SH-SY5Y (cell line): ENCODE data around the gene FMNL2.

ENCODE experiments used
- GATA2 ChIP-seq: IDR thresholded peaks from 2 replicates; pipeline ENCODE4 v1.6.1; 2011; ENCODE audit warnings: mild to moderate bottlenecking, low read depth, low read length
- GATA3 ChIP-seq: IDR thresholded peaks from 2 replicates; pipeline ENCODE4 v1.6.1; 2011; ENCODE audit warnings: low read depth, mild to moderate bottlenecking, low read length, moderate library complexity

The FMNL2 gene

DNA sequence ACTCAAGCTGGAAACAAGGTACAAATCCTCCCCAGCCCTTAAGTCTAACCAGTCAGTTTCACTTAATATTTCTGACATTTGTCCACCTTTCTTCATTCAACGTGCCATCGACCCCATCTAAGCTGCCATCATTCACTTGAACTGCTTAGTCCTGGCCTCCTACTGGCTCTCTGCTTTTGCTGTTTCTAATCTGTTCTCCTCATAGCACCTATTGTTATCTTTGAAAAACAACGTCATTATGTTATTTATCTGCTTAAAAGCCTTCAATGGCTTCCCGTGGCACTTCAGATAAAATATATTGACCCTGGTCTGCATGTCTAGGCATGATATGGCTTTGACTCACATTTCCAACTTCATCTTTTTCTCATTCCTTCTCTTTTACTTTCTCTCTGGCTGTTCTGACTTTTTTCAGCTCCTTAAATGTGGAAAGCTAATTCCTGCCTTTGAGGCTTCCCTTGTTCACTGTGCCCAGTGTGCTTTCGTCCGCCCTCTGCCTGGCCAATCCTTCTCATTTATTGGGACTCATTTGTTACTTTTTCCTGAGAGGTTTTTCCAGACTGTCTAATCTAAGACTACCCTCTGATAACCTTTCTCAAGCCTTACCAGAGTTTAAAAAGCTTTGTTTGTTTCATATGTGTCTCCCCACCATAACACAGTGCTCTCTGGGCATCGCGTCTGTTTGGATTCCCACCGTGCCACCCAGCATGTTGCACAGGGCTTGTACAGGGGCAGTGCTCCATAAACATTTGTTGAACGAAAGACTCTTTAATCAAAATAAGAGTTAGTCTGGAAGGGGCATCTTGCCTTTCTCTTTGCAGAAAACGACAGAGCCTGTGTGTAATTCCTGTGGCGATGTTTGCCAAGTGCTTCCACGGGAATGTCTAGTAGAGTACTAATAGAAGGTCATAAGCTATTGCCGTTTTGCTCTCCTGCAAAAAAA, 183.9 kb downstream of the FMNL2 start:
- TF ChIP-seq GATA2, result no peak
- no peak for TF ChIP-seq GATA3

DNA sequence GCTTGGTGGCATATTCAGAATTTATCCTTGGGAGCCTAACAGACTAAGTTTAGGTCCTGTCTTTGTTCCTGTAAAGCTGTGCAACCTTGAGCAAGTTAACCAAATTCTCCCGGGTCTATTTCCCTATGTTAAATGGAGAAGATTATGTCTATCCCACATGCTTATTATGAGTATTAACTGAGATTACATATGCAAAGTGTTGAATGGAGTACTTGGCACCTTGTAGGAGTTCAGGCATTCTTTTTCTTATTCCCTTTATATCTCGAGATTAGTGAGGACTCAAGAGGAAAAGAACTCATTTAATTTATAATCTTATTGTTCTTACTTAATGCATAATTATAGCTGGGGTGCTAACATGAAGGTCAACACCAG, 184.6 kb downstream of the FMNL2 start:
- TF ChIP-seq GATA2, result no peak
- no peak for TF ChIP-seq GATA3

DNA sequence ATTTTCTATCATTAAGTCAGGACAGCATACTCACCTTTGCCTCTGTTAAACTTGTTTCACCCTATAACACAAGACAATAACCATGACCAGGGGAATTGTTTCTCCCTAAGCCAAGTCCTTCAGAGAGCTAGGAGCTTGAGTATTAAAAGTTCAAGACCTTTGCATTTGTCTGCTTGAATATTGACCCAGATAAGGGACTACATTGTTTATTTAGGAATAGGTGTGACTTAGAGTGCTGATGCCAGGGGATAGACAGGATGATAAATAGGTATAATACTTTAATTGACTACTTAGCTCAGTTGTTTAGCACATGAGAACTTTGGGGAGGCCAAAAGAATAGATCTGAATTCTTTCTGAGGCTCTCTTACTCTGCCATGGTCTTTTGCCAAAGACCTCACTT, 185.8 kb downstream of the FMNL2 start:
- no peak for TF ChIP-seq GATA2
- no peak for TF ChIP-seq GATA3

DNA sequence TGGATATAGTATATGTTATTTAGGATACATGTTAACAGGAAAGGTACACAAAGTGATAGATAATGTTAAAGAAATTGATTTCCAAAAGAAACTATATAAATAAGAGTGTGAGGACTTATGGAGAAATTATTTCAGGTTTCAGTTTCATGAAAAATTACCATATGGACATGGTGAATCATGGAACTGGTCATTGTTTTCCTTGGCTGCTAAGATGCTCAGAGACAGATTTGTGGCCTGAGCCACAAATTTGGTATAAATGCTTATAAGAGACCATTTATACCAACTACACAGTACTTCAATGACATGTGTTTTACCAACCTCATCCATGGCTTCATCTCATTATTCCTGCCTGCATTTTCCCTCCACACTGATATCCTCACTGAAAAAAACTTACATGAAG, 188.1 kb downstream of the FMNL2 start:
- TF ChIP-seq GATA3 (no peak), GATA2 (no peak)

DNA sequence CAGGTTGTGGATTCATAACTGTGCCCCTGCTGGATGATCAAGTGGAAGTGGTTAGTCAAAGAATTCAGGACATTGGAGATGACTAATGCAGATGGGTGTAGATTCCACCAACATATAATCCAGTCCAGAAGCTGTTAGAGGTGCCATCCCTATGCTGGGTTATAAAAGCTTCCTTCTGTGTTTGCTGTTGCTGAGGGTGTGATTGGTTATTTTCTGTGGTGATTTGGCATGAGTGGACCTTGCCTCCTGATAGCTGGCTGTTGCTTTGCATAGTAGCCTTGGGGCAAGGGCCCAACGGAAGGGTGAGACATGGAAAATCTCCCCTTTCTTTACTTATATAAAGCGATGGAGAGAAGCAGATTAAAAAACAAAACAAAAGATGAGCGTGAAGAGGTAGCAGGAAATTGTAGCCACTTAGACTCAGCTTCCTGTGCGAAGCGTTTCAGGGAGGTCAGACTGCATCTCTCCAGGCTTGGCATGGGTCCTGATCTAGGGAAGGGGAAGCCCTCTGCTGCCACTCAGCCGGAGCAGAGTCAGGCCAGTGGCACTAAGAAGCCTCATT, 190.4 kb downstream of the FMNL2 start:
- no peak for TF ChIP-seq GATA3
- TF ChIP-seq GATA2, result no peak

DNA sequence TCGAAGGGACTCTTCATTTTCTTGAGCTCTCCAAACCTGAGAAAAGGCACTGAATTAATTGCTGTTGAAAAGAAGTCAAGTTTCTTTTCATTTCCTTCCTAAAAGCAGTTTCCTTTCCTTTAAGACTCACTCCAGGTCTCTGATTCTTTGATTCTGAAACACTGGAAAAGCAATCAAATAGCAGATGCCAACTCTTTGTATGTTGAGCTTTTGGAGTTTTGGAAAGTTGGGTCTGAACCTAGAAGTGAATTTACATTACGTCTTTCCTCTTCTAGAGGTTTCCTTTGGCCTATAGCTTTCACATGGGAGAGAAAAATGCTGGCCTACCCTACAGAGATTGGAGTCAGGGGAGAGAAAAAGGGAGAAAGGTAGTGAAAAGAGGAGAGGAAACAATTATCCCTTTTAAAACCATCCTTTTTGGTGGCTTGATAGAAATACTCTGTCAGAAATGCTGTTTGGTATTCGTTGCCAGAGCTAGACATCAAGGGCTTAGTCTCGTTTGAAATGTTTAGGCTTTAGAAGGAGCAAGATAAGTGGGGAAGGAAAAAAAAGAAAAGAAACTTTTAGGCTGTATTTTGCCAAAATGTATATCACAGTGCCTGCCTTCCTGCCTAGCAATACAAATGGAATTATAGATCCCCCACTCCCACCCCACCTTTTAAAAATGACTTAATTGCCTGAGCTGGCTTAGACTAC, 194.6 kb downstream of the FMNL2 start:
- TF ChIP-seq GATA3 (no peak), GATA2 (no peak)

DNA sequence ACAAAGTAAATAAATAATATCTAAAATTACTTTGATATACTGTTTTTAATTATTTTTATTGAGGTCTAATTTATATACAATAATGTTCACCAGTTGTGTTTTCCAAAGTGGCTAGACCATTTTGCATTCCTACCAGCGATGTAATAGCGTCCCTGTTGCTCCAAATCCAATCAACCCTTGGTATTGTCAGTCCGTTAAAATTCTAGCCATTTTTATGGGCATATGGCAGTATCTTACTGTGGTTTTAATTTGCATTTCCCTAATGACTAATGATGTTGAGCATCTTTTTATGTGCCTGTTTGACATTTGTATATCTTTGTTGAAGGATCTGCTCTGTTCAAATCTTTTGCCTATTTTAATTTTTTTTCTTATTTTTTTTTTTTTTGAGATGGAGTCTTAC, 197.3 kb downstream of the FMNL2 start:
- no peak for TF ChIP-seq GATA3
- TF ChIP-seq GATA2, result no peak

DNA sequence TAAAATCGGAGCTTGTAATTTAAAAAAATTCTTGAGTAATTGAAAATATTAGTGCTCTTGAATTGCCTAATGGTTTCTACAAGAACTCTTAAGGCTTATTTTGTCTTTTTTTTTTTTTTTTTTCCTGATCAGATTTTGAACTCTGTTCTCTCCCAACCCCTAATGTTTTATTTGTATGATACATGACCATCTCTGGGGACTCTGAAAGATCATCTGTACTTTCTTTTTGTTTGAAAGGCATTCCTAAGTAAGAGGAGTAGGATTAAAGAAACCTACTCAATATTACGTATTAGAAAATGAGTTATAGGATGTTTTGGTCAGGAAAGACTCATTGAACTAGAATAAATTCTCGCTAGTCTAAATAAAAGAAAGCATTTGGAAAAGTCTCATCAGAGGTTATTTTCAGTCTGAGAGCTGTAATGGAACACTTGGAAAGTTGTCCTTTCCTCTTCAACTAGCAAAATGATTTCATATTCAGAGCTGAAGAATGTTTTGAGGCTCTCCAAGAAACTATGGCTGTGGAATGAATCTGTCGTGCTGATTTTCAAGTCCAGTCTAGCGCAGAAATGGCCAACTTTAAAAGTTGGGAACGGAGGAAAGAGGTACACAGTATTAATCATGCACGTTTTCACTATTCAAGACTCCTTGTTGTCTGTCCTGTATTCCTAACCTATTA, 199.6 kb downstream of the FMNL2 start:
- TF ChIP-seq GATA2 (no peak), GATA3 (no peak)

DNA sequence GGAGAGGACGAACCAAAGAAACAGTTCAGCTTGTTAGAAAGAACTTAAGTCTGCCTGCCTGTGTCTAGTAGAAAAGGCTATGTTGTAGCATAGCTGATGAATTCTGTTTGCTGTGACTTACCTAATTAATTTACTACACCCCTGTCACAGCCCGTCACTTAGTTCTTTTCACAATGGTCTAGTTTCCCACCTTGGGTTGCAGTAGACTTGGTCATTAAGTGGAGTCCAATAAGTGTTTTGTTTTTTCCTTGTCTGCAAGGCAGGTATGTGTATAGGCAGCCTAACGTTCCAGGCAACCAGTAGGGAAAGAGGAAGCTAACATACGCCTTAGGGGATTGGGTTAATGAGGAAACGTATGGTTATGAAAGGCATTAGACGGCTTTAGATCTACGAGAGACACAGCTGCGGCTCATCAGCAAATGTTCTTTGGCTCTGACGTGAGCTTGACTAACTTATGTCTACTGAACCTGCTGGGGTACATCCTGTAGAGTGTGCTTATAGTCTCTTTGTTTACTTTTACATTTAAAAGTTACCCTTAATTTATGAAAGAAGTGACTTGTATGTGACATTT, 202.2 kb downstream of the FMNL2 start:
- no peak for TF ChIP-seq GATA2
- no peak for TF ChIP-seq GATA3

DNA sequence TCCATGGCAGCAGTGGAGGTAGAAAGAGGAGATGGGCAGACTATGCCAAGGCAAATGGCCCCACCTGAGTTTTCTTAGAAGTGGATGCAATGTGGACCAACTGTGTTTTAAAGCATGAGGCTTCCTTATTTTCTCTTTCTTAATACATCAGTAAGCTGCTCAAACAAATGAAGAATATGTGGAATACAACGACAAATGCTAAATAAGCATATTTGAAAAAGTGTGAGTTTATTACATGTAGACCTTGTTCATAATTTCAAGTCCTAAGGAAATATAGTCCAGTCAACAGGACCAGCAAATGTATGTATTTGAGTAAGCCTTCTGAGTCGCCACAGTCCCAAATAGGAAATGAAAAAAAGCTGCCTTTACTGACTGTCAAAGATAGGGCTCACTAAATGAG, 204.4 kb downstream of the FMNL2 start:
- TF ChIP-seq GATA2 (no peak), GATA3 (no peak)

DNA sequence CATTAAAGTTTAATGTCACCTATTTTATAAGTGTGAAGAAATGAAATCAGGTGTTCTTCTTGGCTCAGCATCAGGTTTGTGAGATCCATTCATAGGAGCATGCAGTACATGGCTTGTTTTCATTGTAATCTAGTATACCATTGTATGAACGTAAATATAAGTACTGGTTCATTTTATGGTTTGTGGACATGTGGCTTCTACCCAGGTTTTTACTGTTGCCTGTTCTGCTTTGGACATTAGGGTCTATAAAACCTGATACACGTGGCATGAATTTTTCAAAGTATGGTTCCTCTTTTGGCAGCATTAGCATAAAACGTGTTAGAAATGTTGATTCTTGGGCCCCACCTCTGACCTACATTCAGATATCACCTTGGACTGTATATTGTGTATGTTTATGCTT, 206.7 kb downstream of the FMNL2 start:
- no peak for TF ChIP-seq GATA3
- TF ChIP-seq GATA2, result no peak

DNA sequence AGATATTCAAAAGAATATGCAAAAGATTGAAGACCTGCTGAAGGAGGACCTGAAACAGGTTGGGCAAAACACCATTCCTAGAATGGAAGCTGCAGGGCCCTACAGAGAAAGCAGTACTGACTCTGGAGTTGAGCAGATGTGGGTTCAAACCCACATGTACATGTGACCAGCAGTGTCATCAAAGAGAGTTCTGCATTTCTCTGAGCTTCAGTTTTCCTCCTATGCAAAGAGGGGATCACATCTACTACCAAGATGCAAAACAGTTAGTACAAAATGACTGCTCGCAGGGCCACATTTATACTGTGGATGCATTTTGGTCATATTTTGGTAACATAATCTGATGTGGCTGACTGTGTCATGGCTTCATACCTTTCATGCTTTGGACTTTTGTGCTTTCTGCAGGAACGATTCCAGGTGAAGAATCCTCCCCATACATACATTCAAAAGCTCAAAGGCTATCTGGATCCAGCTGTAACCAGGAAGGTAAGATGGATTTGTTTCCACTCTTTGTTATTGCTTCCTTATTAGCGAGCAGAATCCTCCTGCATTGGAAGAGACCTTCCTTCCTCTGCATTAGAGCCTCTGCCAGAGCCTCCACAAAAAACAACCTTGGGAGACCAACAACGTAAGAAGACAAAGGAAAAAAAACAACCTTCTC, 207.5 kb downstream of the FMNL2 start:
- TF ChIP-seq GATA3, result no peak
- TF ChIP-seq GATA2, result no peak

DNA sequence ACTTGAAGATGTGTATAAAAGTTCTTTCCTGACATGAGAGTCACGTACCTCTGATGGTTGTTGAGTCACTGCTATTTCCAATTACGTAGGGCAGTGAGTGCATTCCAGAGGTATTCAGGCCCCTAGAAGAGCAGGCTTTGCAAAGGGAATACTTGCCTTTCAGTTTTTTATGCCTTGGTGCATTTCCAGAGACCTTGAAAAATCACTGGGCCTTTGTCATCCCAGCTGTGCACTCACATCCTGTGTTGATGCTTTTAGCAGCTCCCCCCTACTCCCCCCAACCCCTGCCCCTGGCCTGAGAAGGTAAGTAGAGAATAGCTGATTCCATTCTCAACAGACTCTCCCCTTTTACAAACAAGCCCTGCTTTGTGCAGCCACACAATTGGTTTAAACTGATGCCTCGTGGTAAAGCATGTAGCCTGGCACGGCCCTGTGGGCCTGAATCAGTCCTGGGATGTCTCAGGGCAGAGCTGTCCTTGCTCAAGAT, 208.1 kb downstream of the FMNL2 start:
- TF ChIP-seq GATA2, result no peak
- no peak for TF ChIP-seq GATA3
